Natural killer cell (primary cell): ENCODE measurements around the gene RILPL1. TPM values are rescaled to one million over a fixed set of nuclear protein-coding genes. Genes with fewer than 3 reads are reported as not detected.

Experiments
- ATAC-seq, 3 donors: fragments of 150-1000 bp in 2 of 3; fragments of 200-7000 bp in 1 of 3; cut with Tn5 transposase; 1 replicate in 1 of 3; 2 replicates in 2 of 3; pipeline ENCODE4 v1.10.0; 2021; ENCODE audit warnings: mild to moderate bottlenecking in 2 of 3, moderate library complexity in 2 of 3
- DNase-seq, 2 donors: peaks; one replicate each; pipeline versions ENCODE4 v3.0.0 to v3.0.0-alpha.2; 2013 to 2021; ENCODE audit warnings: mixed read lengths in 1 of 2
- H3K27ac ChIP-seq: one replicate; pipeline ENCODE4 v1.5.1; 2013; ENCODE audit warnings: mild to moderate bottlenecking, low read length
- H3K27me3 ChIP-seq: one replicate; pipeline ENCODE4 v1.6.1; 2013; ENCODE audit warnings: low read length; ENCODE audit not compliant: control insufficient read depth, insufficient read depth
- H3K36me3 ChIP-seq: one replicate; pipeline ENCODE4 v1.6.1; 2013; ENCODE audit warnings: low read length; ENCODE audit not compliant: control insufficient read depth, insufficient read depth
- H3K4me1 ChIP-seq: one replicate; pipeline ENCODE4 v1.6.1; 2013; ENCODE audit warnings: low read length; ENCODE audit not compliant: control insufficient read depth, insufficient read depth
- H3K4me3 ChIP-seq: one replicate; pipeline ENCODE4 v1.5.1; 2013; ENCODE audit warnings: low read length
- H3K9me3 ChIP-seq: one replicate; pipeline ENCODE4 v1.6.1; 2013; ENCODE audit warnings: low read length; ENCODE audit not compliant: control insufficient read depth, insufficient read depth
- H3K27ac Mint-ChIP-seq, 2 donors: one replicate each; pipeline ENCODE4 v1.8.0; 2022; ENCODE audit warnings: mild to moderate bottlenecking in 2 of 2, mixed read lengths in 2 of 2, moderate library complexity in 1 of 2
- H3K27me3 Mint-ChIP-seq, 2 donors: one replicate each; pipeline ENCODE4 v1.8.0; 2022; ENCODE audit warnings: low read depth in 2 of 2, mixed read lengths in 2 of 2
- H3K36me3 Mint-ChIP-seq: one replicate; pipeline ENCODE4 v1.8.0; 2022; ENCODE audit warnings: mixed read lengths
- H3K4me1 Mint-ChIP-seq, 2 donors: one replicate each; pipeline ENCODE4 v1.8.0; 2022; ENCODE audit warnings: mixed read lengths in 2 of 2
- H3K4me3 Mint-ChIP-seq: one replicate; pipeline ENCODE4 v1.8.0; 2022; ENCODE audit warnings: mild to moderate bottlenecking, moderate library complexity, mixed read lengths
- H3K9me3 Mint-ChIP-seq, 2 donors: one replicate each; pipeline ENCODE4 v1.8.0; 2022; ENCODE audit warnings: mixed read lengths in 2 of 2
- CTCF ChIP-seq: fragments of 200-600 bp; IDR thresholded peaks from one replicate; pipeline ENCODE4 v1.8.0; 2022; ENCODE audit warnings: antibody characterized with exemption
- WGBS: methylation state at CpG from one replicate; pipeline ENCODE4 v1.1.7; 2013; ENCODE audit warnings: missing lambda C conversion rate; ENCODE audit not compliant: insufficient coverage; 5-methylcytosine and 5-hydroxymethylcytosine counted together
- intact Hi-C: fragments of 100-400 bp; cut with micrococcal nuclease; formaldehyde crosslinking; loops from one replicate; pipeline ENCODE4 v1.14.2; 2022
- total RNA-seq, 4 donors: library from RNA; stranded (reverse); fragments of 120-200 nt in 1 of 4; gene quantifications; one replicate each; pipeline versions ENCODE4 v1.2.3 to v1.2.4, GENCODE V29; 2013 to 2022

The RILPL1 gene
- total RNA-seq, 3 donors from 2014 or later (not counting 1 experiment from before 2014, with no cell fraction given) = 1.3 to 2.7 (median 1.5) TPM

GRCh38 chr12:123445388-123446332 lies 87.9 kb downstream of the RILPL1 start:
- Mint-ChIP-seq H3K36me3 (no peaks in the 10 kb centered on the region), H3K4me3 (no peak overlapping the region), H3K4me1 (peaks cover 9 to 14% of the 10 kb centered on the region in 2 donors), H3K27me3 (no peaks in the 10 kb centered on the region), H3K27ac (no peak overlapping the region), H3K9me3 (no peaks in the 10 kb centered on the region)
- DNase-seq (no peak), ATAC-seq (no peak)
- peaks cover 27% of the 10 kb centered on the region for H3K4me1 ChIP-seq
- no peak overlapping the region for H3K27ac ChIP-seq
- no peaks in the 10 kb centered on the region for H3K36me3 ChIP-seq
- no peak overlapping the region for H3K4me3 ChIP-seq
- H3K27me3 ChIP-seq = no peaks in the 10 kb centered on the region
- WGBS = 64% methylated on average over 18 of the region's 18 CpGs
- no peak for TF ChIP-seq CTCF
- intact Hi-C loops = no loop called here
- no peaks in the 10 kb centered on the region for H3K9me3 ChIP-seq

- ATAC-seq (no peak), DNase-seq (no peak)
- no peak for TF ChIP-seq CTCF
- Mint-ChIP-seq H3K27me3 (no peaks in the 10 kb centered on the region), H3K4me1 (peaks cover 9 to 14% of the 10 kb centered on the region in 2 donors), H3K36me3 (no peaks in the 10 kb centered on the region), H3K9me3 (no peaks in the 10 kb centered on the region), H3K4me3 (no peak overlapping the region), H3K27ac (no peak overlapping the region)
- H3K9me3 ChIP-seq = no peaks in the 10 kb centered on the region
- H3K4me3 ChIP-seq = no peak overlapping the region
- H3K27ac ChIP-seq = no peak overlapping the region
- intact Hi-C loops = no loop called here
- H3K27me3 ChIP-seq = no peaks in the 10 kb centered on the region
- WGBS = 87% methylated on average over 4 of the region's 8 CpGs
- H3K36me3 ChIP-seq = no peaks in the 10 kb centered on the region
- H3K4me1 ChIP-seq = peaks cover 27% of the 10 kb centered on the region
These were observed 89.2 kb downstream of the RILPL1 start for GRCh38 chr12:123444092-123445026.

- ATAC-seq (no peak), DNase-seq (no peak)
- no peaks in the 10 kb centered on the region for H3K9me3 Mint-ChIP-seq
- Histone ChIP-seq H3K27ac (no peak overlapping the region), H3K4me3 (no peak overlapping the region), H3K4me1 (peaks cover 16% of the 10 kb centered on the region), H3K27me3 (no peaks in the 10 kb centered on the region), H3K9me3 (no peaks in the 10 kb centered on the region), H3K36me3 (no peaks in the 10 kb centered on the region)
- TF ChIP-seq CTCF = no peak
- H3K36me3 Mint-ChIP-seq = no peaks in the 10 kb centered on the region
- H3K27me3 Mint-ChIP-seq = no peaks in the 10 kb centered on the region
- 70% methylated on average over 3 of the region's 4 CpGs for WGBS
- no peak overlapping the region for H3K27ac Mint-ChIP-seq
- H3K4me1 Mint-ChIP-seq = peaks cover under 1 to 5% of the 10 kb centered on the region in 2 donors
- intact Hi-C loops = no loop called here
- H3K4me3 Mint-ChIP-seq = no peak overlapping the region
These were observed 90.7 kb downstream of the RILPL1 start for GRCh38 chr12:123442774-123443173.
